SIG-M5 treated with dmso at 0.1 percent for 504 hours (cell line): ENCODE measurements around the gene HIF3A.

Experiments used
- DNase-seq: peaks from one replicate; lab custom pipeline; 2025; ENCODE audit not compliant: unreplicated experiment; lab: John Stamatoyannopoulos, UW

HIF3A gene

DNA sequence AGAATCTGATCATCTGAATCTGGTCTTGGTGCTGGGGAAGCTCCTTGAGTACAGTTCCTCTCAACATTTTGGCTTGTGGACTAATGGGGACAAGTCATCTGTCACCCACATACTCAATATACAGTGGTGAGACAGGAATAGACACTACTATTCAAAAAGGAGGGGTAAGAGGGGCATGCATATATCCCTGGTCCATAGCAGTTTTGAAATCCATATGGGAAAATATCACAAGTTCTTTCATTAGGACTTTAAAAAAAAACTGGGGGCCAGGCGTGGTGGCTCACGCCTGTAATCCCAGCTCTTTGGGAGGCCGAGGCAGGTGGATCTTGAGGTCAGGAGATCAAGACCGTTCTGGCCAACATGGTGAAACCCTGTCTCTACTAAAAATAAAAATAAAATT lies 29.8 kb downstream of the HIF3A start:
- no peak for DNase-seq

DNA sequence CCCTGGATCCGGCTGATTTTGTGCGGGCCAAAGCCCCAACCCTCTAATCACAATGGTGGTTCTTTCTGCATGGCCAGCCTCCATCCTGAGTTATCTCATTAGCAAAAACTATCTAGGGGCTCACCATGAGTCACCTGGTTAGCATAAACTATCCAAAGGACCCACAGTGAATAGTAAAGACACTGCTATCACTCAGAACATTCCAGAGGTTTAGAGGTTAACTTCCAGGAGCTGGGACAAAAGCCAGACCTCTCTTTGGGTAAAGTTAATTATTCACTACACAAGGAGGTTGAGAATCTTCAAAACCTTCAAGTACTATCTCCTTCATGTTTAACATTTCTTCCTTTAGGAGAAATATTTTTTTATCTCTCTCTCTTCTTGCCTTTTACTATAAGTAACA lies 31.2 kb downstream of the HIF3A start:
- no peak for DNase-seq

DNA sequence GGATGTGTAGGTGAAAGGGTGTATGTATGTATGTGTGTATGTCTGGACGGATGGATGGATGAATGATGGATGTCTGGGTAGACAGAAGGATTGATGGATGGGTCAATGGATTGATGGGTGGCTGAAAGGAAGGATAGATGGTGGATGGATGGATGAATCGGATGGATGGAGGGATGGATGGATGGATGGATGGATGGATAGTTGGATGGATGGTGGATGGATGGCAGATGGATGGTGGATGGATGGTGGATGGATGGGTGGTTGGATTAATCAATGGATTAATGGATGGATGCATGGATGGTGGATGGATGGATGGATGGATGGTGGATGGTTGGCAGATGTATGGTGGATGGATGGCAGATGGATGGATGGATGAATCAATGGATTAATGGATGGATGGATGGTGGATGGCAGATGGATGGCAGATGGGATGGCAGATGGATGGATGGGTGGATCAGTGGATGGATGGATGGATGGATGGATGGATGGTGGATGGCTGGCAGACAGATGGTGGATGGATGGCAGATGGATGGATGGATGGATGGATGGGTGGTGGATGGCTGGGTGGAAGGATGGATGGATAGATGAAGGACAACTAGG lies 33.6 kb downstream of the HIF3A start:
- DNase-seq: no peak

DNA sequence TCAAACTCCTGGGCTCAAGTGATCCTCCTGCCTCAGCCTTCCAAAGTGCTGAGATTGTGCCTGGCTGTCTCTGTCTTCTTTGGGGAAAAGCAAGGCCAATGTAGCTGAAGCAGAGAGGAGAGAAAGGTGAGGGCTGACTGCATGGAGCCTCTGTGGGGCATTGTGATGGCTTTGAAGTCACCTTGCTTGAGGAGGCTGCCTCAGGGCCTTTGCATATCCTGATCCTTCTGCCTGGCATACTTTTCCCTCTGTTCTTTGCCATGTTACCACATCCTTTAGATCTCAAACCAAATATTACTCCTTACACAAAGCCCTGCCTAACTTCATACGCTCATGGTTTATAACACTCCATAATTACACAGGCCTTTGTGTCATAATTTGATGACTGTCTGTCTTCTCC lies 40.6 kb downstream of the HIF3A start:
- DNase-seq: no peak

DNA sequence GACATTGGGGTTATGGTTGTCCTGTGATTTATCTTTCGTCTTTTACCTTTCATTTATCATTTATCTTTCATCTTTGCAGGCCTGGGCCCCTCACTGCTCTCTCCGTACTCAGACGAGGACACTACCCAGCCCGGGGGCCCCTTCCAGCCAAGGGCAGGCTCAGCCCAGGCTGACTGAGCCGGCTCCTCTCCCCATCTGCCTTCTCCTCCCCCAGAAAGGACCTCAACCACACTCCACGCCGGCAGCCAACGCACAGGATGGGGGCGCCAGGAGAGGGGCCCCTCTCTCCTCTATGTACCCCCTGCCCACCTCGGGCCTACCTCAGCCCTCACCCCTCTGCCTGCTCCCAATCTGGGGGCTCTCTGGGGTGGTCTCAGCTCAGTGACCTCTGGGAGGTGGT lies 42.6 kb downstream of the HIF3A start:
- no peak for DNase-seq

DNA sequence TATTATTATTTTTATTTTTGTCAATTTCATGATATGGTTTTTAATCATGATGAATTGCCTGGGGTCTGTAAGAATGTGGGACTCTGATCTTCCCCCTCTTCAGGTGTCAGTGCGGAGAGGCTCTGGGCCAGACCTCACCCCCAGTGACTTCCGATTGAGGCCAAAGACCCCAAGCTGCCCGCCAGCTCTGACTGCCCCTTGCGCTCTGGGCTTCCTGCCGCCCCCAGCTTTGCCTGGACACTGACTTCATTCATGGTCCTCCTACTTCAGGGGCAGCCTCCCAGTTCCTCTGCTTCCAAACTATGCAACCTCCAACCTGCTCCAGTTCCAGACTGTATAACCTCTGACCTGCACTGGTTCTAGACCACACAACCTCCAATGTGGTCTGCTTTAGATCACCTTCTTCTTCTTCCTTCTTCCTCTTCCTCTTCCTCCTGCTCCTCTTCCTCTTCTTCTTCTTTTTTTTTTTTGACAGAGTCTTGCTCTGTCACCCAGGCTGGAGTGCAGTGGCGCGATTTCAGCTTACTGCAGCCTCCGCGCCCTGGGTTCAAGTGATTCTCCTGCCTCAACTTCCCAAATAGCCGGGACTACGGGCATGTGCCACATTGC lies 43.3 kb downstream of the HIF3A start:
- DNase-seq: no peak

DNA sequence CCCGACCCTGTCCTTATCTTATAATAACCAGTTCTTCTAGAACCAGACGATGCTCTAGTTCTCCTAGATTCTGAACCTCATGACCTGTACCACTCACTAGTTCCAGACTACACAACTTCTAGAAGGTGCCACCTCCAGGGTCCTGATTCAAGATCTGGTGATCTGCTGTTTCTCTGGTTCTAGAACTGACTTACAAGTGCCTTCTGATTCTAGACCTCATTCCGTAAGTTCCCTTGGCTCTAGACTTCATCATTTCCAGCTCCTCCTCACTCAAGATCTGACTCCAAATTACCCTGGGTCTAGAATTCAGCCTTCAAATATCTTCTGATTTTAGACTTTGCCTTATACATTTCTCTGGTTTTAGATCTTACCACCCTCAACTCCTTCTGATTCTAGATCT lies 45.1 kb downstream of the HIF3A start:
- DNase-seq: no peak

DNA sequence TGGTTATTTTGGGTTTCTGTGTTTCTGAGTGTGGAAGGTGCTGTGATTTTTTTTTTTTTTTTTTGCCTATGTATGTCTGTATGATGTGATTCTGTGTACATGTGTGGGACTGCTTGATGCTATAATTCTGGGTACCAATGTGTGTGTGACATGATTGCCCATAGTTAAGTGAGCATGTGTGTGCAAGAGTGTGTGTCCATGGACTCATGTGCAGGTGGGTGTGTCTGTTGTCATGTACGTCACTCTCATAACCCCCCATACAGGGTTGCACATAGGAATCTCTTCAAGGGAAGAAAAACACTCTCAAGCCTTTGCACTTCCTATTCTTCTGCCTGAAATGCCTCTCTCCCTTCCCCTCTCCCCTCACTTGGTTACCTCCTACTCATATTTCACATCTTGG lies 47.5 kb downstream of the HIF3A start:
- DNase-seq: no peak

DNA sequence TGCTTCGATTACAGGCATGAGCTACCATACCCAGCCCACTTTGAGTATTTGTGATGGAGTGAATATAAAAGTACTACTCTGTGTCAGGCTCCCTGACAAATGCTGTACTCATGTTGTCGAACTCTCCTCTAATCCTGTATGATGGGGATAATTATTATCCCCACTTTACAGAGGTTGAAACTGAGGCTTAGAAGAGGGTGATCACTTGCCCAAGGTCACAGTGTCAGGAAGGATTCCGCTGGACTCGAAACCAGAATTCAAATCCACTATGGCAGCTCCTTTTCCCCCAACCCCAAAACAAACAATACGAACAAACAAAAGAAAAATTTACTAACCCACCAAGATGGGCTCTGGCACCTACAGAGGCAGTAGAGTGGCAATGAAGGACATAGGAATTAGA lies 48.3 kb downstream of the HIF3A start:
- no peak for DNase-seq

DNA sequence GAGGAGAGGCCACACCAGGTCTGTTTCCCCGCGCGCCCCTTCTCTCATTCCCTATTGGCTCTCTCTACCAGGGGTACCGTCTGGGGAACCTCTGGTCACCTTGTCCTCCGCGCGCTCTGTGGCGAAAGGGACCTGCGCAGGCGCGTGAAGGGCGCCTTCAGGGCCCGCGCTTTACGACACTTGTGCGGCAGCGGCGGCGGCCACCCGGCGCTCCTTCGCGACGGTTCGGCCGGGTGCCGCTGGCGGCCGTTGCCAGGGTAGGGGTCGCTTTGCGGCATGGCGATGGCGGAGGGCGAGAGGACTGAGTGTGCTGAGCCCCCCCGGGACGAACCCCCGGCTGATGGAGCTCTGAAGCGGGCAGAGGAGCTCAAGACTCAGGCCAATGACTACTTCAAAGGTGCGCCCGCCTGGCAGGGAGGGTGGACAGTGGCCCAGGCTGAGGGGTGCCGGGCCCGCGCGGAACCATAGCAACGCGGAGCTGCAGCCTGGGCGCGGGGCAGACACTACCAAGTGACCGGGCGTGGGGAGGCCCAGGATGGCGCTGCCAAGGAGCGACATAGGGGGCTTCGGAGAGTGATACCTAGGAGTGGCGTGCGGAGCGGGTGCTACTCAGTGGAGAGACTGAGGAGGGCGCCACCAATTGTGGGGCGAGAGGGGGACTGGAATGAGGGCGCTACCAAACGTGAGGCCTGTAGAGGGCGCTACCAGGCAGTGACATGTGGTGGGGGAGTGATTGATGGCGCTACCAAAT lies 50.2 kb downstream of the HIF3A start, which contains the start of gene PPP5C:
Gene PPP5C (plus strand): TSS at position 267 of the 751 bp plus-strand sequence. CDS start 10 bp downstream, at position 277.
- peak; percentile 90 for DNase-seq

DNA sequence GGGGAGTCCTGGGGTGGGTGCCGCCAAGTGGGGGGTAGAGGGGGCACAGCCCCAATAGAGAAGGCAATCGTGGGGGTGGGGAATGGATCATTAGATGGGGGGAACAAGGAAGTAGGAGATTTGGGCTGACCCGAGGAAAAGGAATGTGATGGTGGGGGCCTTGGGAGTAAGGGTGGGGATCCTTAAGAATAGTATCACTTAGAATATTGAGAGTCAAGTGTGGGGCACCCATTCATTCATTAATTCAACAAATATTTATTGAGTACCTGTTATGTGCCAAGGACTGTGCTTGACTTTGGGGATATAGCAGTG lies 50.7 kb downstream of the HIF3A start:
- DNase-seq: no peak

DNA sequence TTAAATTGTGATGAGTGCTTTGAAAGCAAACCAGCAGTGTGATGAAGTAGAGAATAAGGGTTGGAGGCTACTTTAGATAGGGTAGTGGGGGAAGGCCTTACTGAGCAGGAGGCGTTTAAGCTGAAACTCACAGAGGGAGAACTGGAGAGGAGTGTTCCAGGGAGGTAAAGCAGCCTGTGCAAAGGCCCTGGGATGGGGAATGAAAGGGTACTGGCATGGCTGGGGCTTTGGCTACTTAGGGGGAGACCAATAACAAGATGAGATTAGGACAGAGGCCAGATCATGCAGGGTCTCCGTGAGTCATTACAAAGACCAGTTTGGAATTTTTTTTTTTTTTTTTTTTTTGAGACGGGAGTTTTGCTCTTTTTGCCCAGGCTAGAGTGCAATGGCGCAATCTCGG lies 51.1 kb downstream of the HIF3A start:
- DNase-seq: no peak

DNA sequence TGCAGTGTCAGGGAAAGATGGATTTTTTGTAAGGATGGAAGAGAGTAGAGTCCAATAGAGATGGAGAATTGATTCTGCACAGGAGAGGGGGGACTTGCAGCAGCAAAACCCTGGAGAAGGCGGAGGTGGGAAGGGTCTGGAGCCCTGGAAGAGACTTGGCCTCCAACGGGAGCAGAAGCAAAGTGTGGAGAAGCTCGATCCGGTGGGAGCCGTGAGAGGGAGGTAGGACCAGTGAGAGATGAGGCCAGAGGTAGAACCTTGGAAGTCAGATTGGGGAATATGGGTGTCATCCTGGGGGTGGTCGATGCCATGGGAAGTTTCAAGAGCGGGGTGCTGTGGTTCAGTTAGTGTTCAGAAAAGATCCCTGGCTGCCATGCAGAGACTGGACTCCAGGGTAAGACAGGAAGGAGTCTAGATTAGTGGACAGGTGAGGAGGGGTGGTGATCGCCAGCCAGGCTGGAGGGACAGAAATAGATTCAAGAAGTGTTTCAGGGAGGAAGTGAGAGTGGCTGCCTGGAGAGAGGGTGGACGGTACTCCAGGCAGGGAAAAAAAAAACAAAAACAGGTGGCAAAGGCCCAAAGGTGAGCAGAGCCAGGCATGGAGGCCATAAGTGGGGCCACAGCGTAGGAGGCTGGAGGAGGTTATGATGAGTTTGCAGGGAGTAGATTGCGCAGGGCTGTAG lies 52.6 kb downstream of the HIF3A start:
- DNase-seq: no peak

DNA sequence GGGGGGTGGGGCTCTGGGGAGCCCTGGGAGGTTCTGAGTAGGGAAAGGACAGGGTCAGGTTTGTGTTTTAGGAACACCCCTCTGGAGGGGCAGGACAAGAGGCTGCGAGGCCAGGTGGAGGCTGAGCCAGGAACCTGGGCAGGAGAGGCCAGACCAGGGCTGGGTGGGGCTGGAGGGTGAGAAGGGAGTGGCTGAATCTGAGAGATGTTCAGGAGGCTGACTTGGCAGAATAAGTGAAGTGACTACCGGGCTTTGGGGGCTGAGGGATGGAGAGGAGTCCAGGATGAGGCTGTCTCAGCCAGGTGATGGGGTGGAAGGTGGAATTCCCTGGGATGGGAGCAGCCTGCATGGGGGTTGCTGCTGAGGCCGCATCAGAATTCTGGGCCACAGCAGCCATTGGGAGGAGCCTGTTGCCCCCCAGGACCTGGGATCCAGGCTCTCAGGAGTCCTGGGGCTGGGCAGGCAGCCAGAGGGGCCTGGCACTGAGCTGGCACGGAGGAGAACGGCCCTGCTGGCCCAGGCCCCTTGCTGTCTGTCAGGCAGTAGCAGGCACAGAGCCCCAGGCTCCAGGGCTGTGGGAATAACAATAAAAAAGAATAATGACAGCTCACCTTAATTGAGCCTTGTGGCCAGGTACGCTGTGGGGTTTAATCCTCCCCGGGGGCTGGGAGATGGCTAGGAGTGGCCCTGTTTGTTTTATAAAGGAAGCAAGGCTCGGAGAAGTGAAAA lies 53.4 kb downstream of the HIF3A start:
- DNase-seq: no peak

DNA sequence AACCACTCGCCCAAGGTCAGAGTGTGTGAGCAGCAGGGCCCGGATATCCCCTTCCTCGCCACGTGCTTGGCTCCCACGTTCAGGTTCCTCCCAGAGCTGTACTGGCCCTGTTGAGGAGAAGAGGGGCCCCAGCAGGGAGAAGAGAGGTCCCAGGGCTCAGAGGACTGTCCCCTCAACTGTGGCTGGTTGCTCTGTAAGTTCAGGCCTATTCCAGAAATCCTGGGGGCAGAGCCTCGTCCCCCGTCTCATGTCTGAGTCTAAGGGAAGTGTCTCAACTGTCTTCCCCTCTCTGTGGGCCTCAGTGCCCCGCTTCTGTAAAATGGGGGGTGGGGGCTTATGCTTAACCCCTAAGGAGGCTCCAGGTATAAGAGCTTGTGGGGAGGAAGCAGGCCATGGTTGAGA lies 53.9 kb downstream of the HIF3A start:
- DNase-seq: no peak

DNA sequence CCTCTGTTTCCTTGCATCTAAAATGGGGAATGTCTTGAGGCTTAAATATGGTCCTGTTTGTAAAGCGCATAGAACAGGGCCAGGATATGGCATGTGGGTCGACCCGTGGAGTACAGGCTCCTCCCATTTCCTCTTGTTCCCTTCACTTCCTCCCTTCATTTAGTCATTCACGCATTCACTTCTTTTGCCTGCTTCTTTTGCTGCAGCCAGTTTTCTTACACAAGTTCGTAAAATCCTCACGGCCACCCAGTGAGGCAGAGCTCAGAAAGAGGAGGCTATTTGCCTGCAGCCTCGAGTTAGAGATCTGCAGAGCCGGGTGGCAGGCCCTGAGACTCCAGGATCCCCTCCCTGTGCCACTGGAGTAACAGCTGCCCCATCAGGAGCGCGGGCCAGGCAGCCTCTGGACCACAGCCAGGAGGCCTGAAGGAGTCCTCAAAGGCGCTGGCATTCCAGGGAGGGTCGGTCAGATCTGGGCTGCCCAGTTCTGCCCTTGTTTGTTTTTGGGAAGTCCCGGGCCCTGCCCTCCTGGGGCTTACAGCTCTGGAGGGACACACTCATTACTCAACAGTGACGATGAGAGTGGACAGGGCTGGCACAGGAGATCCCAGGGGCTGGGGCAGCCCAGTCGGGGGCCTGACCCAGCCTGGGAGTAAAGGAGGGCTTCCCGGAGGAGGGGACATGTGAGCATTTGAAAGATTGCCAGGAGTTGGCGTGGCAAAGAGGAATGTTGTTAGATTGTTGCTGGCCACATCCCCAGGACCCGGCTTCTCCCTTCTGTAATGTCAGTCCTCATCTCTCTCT lies 54.6 kb downstream of the HIF3A start:
- peak; percentile 56 for DNase-seq

DNA sequence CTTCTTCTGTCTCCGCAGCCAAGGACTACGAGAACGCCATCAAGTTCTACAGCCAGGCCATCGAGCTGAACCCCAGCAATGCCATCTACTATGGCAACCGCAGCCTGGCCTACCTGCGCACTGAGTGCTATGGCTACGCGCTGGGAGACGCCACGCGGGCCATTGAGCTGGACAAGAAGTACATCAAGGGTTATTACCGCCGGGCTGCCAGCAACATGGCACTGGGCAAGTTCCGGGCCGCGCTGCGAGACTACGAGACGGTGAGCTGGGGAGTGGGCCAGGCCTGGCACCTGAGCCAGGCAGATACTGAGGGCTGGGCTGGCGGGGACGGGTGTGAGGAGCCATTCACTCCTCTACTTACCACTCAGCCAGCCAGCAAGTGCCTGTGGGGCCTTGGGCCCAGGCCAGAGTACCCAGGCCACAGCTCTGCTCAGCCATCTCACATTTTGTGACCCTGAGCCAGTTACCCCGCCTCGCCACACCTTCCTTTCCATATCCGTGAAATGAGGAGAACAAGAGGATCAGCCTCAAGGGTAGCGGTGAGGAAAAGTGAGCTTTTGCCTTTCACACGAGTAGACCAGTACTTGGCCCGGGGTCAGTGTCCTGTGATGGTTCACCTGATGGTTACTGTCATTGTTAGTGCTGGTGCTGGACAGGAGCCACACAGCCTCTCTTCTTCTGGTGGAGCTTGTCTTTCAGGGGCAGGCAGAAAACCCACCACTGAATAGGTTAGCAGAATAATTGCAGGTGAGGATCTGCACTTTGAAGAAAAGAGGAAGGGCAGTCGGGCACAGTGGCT lies 57.1 kb downstream of the HIF3A start:
- no peak for DNase-seq

DNA sequence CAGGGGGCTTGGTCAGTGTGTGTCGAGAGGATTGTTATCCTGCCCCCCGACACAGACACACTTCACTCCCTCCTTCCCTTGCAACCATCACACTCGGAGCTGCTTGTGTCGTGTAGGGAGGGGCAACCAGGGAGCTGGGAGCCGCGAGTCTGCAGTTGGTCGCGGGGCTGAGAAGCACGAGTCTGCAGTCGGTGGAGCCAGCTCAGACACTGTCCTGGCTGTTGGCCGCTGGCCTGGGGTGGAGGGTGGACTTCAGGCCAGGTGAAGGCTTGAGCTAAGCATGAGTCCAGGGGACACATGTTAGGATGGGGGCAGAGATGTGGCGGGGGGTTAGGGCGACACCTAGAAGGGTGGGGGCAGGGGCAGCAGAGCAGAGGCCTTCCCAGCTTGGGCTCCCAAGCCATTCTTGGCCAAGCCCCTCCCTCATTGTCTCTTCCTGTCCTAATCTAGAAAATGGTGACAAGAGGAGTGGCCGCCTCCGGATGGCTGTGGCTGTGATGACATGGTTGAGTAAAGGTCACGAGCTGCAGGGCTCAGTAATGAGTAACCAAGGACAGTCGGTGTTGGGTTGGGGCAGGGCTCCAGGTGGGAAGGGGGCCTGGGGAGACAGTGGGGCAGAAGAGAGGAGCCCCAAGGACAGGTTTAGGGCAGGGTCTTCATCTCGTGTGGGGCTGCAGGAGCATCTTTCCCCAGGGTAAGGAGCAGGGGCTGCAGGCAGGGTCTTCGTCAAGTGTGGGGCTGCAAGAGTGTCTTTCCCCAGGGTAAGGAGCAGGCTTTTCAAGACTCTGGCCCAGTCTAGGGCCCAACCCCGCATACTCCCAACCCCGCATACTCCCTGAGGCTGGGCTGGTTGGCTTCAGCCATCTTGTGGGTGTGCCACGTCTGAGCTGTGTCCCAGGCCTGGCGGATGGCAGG lies 58.6 kb downstream of the HIF3A start:
- DNase-seq: no peak
